KMS-11 (cell line): ENCODE results near the gene ZNF160.

ENCODE experiments used
- H2AFZ ChIP-seq: fragments of 200-600 bp; sonication (generic); 2 replicates; pipeline ENCODE4 v1.6.1; 2016; ENCODE audit warnings: antibody characterized with exemption, mixed run types, low read depth
- H3K27ac ChIP-seq: fragments of 200-600 bp; sonication (generic); 2 replicates; pipeline ENCODE4 v1.6.1; 2016; ENCODE audit warnings: mild to moderate bottlenecking, mixed run types
- H3K27me3 ChIP-seq: fragments of 200-600 bp; sonication (generic); 2 replicates; pipeline ENCODE4 v1.6.1; 2017; ENCODE audit warnings: mild to moderate bottlenecking, low read depth, mixed run types, moderate library complexity; ENCODE audit not compliant: insufficient read depth
- H3K36me3 ChIP-seq: fragments of 200-600 bp; sonication (generic); 2 replicates; pipeline ENCODE4 v1.6.1; 2017; ENCODE audit warnings: mild to moderate bottlenecking, mixed run types; ENCODE audit not compliant: insufficient read depth
- H3K4me1 ChIP-seq: fragments of 200-600 bp; sonication (generic); 2 replicates; pipeline ENCODE4 v1.6.1; 2016; ENCODE audit warnings: mild to moderate bottlenecking, low read depth, mixed run types; ENCODE audit not compliant: poor library complexity, severe bottlenecking
- H3K4me2 ChIP-seq: fragments of 200-600 bp; sonication (generic); 2 replicates; pipeline ENCODE4 v1.7.0; 2016; ENCODE audit warnings: mild to moderate bottlenecking, mixed run types
- H3K4me3 ChIP-seq: fragments of 200-600 bp; sonication (generic); IDR thresholded peaks from 2 replicates; pipeline ENCODE4 v1.6.1; 2017; ENCODE audit warnings: low read depth, low read length, mixed read lengths; ENCODE audit not compliant: insufficient read depth
- H3K79me2 ChIP-seq: fragments of 200-600 bp; sonication (generic); 2 replicates; pipeline ENCODE4 v1.6.1; 2016; ENCODE audit warnings: low read depth, mixed run types; ENCODE audit not compliant: insufficient read depth
- H3K9ac ChIP-seq: fragments of 200-600 bp; sonication (generic); 2 replicates; pipeline ENCODE4 v1.6.1; 2016; ENCODE audit warnings: mild to moderate bottlenecking, mixed run types
- H4K20me1 ChIP-seq: fragments of 200-600 bp; sonication (generic); 2 replicates; pipeline ENCODE4 v1.6.1; 2016; ENCODE audit warnings: mild to moderate bottlenecking, mixed run types; ENCODE audit not compliant: insufficient read depth
- TF ChIP-seq, protein P1 (sequence below): fragments of 200-600 bp; sonication (generic); conservative IDR thresholded peaks from 2 replicates; pipeline ENCODE4 v1.6.1; 2017; ENCODE audit warnings: low read depth, mild to moderate bottlenecking, antibody characterized with exemption, low read length, moderate library complexity, mixed read lengths

ZNF160 gene

GRCh38 chr19:53086949-53087348 lies 16.3 kb downstream of the ZNF160 start:
- Histone ChIP-seq H2AFZ (no peak overlapping the region), H3K4me1 (no peaks in the 10 kb centered on the region), H3K79me2 (no peaks in the 10 kb centered on the region), H3K4me3 (no peak overlapping the region), H4K20me1 (no peaks in the 10 kb centered on the region), H3K27ac (no peak overlapping the region), H3K27me3 (no peaks in the 10 kb centered on the region), H3K9ac (no peak overlapping the region), H3K36me3 (no peaks in the 10 kb centered on the region), H3K4me2 (no peak overlapping the region)
- TF ChIP-seq, protein P1, sequence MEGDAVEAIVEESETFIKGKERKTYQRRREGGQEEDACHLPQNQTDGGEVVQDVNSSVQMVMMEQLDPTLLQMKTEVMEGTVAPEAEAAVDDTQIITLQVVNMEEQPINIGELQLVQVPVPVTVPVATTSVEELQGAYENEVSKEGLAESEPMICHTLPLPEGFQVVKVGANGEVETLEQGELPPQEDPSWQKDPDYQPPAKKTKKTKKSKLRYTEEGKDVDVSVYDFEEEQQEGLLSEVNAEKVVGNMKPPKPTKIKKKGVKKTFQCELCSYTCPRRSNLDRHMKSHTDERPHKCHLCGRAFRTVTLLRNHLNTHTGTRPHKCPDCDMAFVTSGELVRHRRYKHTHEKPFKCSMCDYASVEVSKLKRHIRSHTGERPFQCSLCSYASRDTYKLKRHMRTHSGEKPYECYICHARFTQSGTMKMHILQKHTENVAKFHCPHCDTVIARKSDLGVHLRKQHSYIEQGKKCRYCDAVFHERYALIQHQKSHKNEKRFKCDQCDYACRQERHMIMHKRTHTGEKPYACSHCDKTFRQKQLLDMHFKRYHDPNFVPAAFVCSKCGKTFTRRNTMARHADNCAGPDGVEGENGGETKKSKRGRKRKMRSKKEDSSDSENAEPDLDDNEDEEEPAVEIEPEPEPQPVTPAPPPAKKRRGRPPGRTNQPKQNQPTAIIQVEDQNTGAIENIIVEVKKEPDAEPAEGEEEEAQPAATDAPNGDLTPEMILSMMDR = no peak

- Histone ChIP-seq H3K79me2 (no peaks in the 10 kb centered on the region), H4K20me1 (no peaks in the 10 kb centered on the region), H3K4me3 (no peak overlapping the region), H3K9ac (no peak overlapping the region), H3K27ac (no peak overlapping the region), H3K4me1 (no peaks in the 10 kb centered on the region), H3K4me2 (no peak overlapping the region), H3K36me3 (no peaks in the 10 kb centered on the region), H3K27me3 (no peaks in the 10 kb centered on the region), H2AFZ (no peak overlapping the region)
- TF ChIP-seq, protein P1 = no peak
Observed at GRCh38 chr19:53085496-53085895, 17.7 kb downstream of the ZNF160 start.

GRCh38 chr19:53082929-53083328 lies 20.3 kb downstream of the ZNF160 start:
- Histone ChIP-seq H3K4me2 (no peak overlapping the region), H3K36me3 (no peaks in the 10 kb centered on the region), H2AFZ (no peak overlapping the region), H3K4me1 (no peaks in the 10 kb centered on the region), H3K4me3 (no peak overlapping the region), H3K9ac (no peak overlapping the region), H3K79me2 (no peaks in the 10 kb centered on the region), H4K20me1 (no peaks in the 10 kb centered on the region), H3K27me3 (no peaks in the 10 kb centered on the region), H3K27ac (no peak overlapping the region)
- TF ChIP-seq, protein P1 = no peak

GRCh38 chr19:53079313-53079924 lies 23.8 kb downstream of the ZNF160 start:
- H3K79me2 ChIP-seq = no peaks in the 10 kb centered on the region
- H3K4me1 ChIP-seq = no peaks in the 10 kb centered on the region
- H3K36me3 ChIP-seq = no peaks in the 10 kb centered on the region; the same call in 1 of the 2 replicates
- no peaks in the 10 kb centered on the region for H3K27me3 ChIP-seq
- H3K27ac ChIP-seq = no peak overlapping the region
- no peak overlapping the region for H3K9ac ChIP-seq
- H3K4me2 ChIP-seq = no peak overlapping the region
- TF ChIP-seq, protein P1 = no peak
- H2AFZ ChIP-seq = no peak overlapping the region
- no peak overlapping the region for H3K4me3 ChIP-seq
- H4K20me1 ChIP-seq = no peaks in the 10 kb centered on the region
